HepG2 (cell line): ENCODE results near the gene SESN1. TPM values are rescaled to one million over a fixed set of nuclear protein-coding genes. Genes with fewer than 3 reads are reported as not detected.

ENCODE experiments used
- ATAC-seq: fragments of 200-7000 bp; cut with Tn5 transposase; 3 replicates; pipeline ENCODE4 v1.9.1; 2020; ENCODE audit warnings: mild to moderate bottlenecking, moderate library complexity
- BruUV-seq: library from RNA; stranded (reverse); fragments of 400-500 nt; replicated peaks from 2 replicates; lab custom pipeline; 2021; lab: Mats Ljungman, UMichigan
- CTCF ChIA-PET: fragments of 300-600 bp; formaldehyde crosslinking; extraction: SDS; loops from one replicate; lab custom pipeline; 2021; ENCODE audit warnings: low total read pairs, inconsistent platforms, low intra/inter-chr PET ratio; lab: Yijun Ruan, JAX
- POLR2A ChIA-PET: fragments of 350-600 bp; sonication (Branson Sonifier 250); formaldehyde crosslinking; loops from one replicate; lab custom pipeline; 2020; ENCODE audit warnings: antibody characterized with exemption, inconsistent platforms; lab: Yijun Ruan, JAX
- DNase-seq: peaks from one replicate; pipeline ENCODE4 v3.0.0-alpha.2; 2015; ENCODE audit warnings: low spot score
- FAIRE-seq: peaks from 3 replicates; lab custom pipeline; 2011; peaks lifted over from hg19 to GRCh38; lab: Jason Lieb, UNC
- H2AFZ ChIP-seq: one replicate; pipeline ENCODE4 v1.6.1; 2011; ENCODE audit warnings: low read length, inconsistent platforms
- H3K27ac ChIP-seq: fragments of 300-600 bp; 3 replicates; pipeline ENCODE4 v1.8.0; 2011; ENCODE audit warnings: mixed run types, mild to moderate bottlenecking, mixed read lengths, low read length, inconsistent platforms; ENCODE audit not compliant: insufficient read depth; ENCODE audit errors: extremely low read length
- H3K27me3 ChIP-seq, 2 experiments: fragments of 200-600 bp in 1 of 2; 2 replicates in 1 of 2; 3 replicates in 1 of 2; pipeline versions ENCODE4 v1.6.0 to v1.8.0; 2011; ENCODE audit warnings: low read length in 2 of 2, mild to moderate bottlenecking in 2 of 2, moderate library complexity in 2 of 2, inconsistent platforms in 1 of 2; ENCODE audit not compliant: insufficient read depth in 2 of 2, control insufficient read depth in 1 of 2
- H3K36me3 ChIP-seq, 2 experiments: fragments of 200-600 bp in 1 of 2; replicated peaks in 1 of 2; 2 replicates in 1 of 2; 3 replicates in 1 of 2; pipeline versions ENCODE4 v1.5.1 to v1.8.0; 2011; ENCODE audit warnings: low read length in 2 of 2, inconsistent platforms in 1 of 2; ENCODE audit not compliant: insufficient read depth in 2 of 2, control insufficient read depth in 1 of 2
- H3K4me1 ChIP-seq: 2 replicates; pipeline ENCODE4 v1.5.1; 2012; ENCODE audit warnings: low read length, inconsistent platforms; ENCODE audit not compliant: insufficient read depth
- H3K4me2 ChIP-seq: 2 replicates; pipeline ENCODE4 v1.6.0; 2011; ENCODE audit warnings: low read depth, low read length, inconsistent platforms
- H3K4me3 ChIP-seq, 3 experiments: fragments of 200-600 bp in 1 of 3; sonication (generic), shearing (Covaris generic) in 1 of 3; replicated peaks in 1 of 3; 2 replicates each; pipeline ENCODE4 v1.5.1; 2011 to 2016; ENCODE audit warnings: low read length in 3 of 3, inconsistent platforms in 2 of 3, low read depth in 2 of 3, mild to moderate bottlenecking in 2 of 3, control low read depth in 1 of 3, mixed read lengths in 1 of 3; ENCODE audit not compliant: insufficient read depth in 1 of 3
- H3K79me2 ChIP-seq: one replicate; pipeline ENCODE4 v1.6.1; 2011; ENCODE audit warnings: low read length, inconsistent platforms; ENCODE audit not compliant: insufficient read depth
- H3K9ac ChIP-seq: 2 replicates; pipeline ENCODE4 v1.6.0; 2011; ENCODE audit warnings: mild to moderate bottlenecking, low read depth, low read length, inconsistent platforms; ENCODE audit not compliant: insufficient read depth
- H3K9me3 ChIP-seq: 2 replicates; pipeline ENCODE4 v1.5.1; 2012; ENCODE audit warnings: mild to moderate bottlenecking, low read length
- H4K20me1 ChIP-seq: 2 replicates; pipeline ENCODE4 v1.6.0; 2011; ENCODE audit warnings: inconsistent platforms, mild to moderate bottlenecking, low read length, moderate library complexity; ENCODE audit not compliant: insufficient read depth
- ATF7-NPFF ChIP-seq: sonication (generic); formaldehyde crosslinking; IDR thresholded peaks from 2 replicates; pipeline ENCODE4 v1.8.1; 2023; ENCODE audit warnings: mild to moderate bottlenecking, low read depth, missing genetic modification reagents, moderate library complexity
- BRCA1 ChIP-seq: sonication (generic); formaldehyde crosslinking; IDR thresholded peaks from 2 replicates; pipeline ENCODE4 v1.4.0; 2020; ENCODE audit warnings: missing genetic modification reagents
- FOXM1 ChIP-seq: sonication (generic); formaldehyde crosslinking; IDR thresholded peaks from 2 replicates; pipeline ENCODE4 v1.5.0; 2020; ENCODE audit warnings: missing genetic modification reagents
- HNRNPUL1 ChIP-seq: fragments of 200-400 bp; formaldehyde crosslinking; IDR thresholded peaks from 2 replicates; pipeline ENCODE4 v1.6.1; 2017; ENCODE audit warnings: low read depth, mild to moderate bottlenecking, low read length, moderate library complexity
- KDM2A ChIP-seq: sonication (generic); formaldehyde crosslinking; IDR thresholded peaks from 2 replicates; pipeline ENCODE4 v1.4.0; 2020; ENCODE audit warnings: low read depth, missing genetic modification reagents, borderline replicate concordance
- SNAPC4 ChIP-seq: sonication (generic); formaldehyde crosslinking; IDR thresholded peaks from 2 replicates; pipeline ENCODE4 v1.4.0; 2020; ENCODE audit warnings: mild to moderate bottlenecking, missing genetic modification reagents
- TCF7L2 ChIP-seq: IDR thresholded peaks from 2 replicates; pipeline ENCODE4 v1.6.1; 2011; ENCODE audit warnings: mild to moderate bottlenecking, low read depth, low read length, moderate library complexity
- WIZ ChIP-seq: sonication (generic); formaldehyde crosslinking; IDR thresholded peaks from 2 replicates; pipeline ENCODE4 v1.5.1; 2020; ENCODE audit warnings: mild to moderate bottlenecking, missing genetic modification reagents
- ZNF253 ChIP-seq: sonication (generic); formaldehyde crosslinking; IDR thresholded peaks from 2 replicates; pipeline ENCODE4 v1.8.0; 2022; ENCODE audit warnings: mild to moderate bottlenecking, missing genetic modification reagents, borderline replicate concordance
- ZNF432 ChIP-seq: sonication (generic); formaldehyde crosslinking; IDR thresholded peaks from 2 replicates; pipeline ENCODE4 v1.5.0; 2020; ENCODE audit warnings: missing genetic modification reagents, mild to moderate bottlenecking, borderline replicate concordance
- ZNF567 ChIP-seq: sonication (generic); formaldehyde crosslinking; IDR thresholded peaks from 2 replicates; pipeline ENCODE4 v1.8.1; 2023; ENCODE audit warnings: mild to moderate bottlenecking, missing genetic modification reagents, borderline replicate concordance
- WGBS: methylation state at CpG from one replicate; pipeline ENCODE4 v1.1.6; 2017; ENCODE audit warnings: low lambda C conversion rate; 5-methylcytosine and 5-hydroxymethylcytosine counted together
- in situ Hi-C: cut with HindIII; loops from 2 replicates; pipeline ENCODE4 v1.10.0; 2017; ENCODE audit warnings: low pct_unique_long_range_greater_than_20kb; ENCODE audit not compliant: extremely low pct_ligation_motif_present
- intact Hi-C: fragments of 100-400 bp; cut with micrococcal nuclease; formaldehyde crosslinking; loops from one replicate; pipeline ENCODE4 v1.10.0; 2022; ENCODE audit not compliant: unreplicated experiment
- polyA plus RNA-seq, 8 experiments: library from polyadenylated mRNA; depleted of rRNA in 3 of 8; stranded (reverse) in 7 of 8; unstranded in 1 of 8; fragments of >200 nt; fragmentation: Illumina TruSeq in 4 of 8; extraction: Trizol in 4 of 8; gene quantifications; 2 replicates each; pipeline versions ENCODE4 v1.2.1 to v1.2.3, GENCODE V29; 2011 to 2016; ENCODE audit warnings: low read depth in 4 of 8, missing spikeins in 1 of 8, mixed read lengths in 1 of 8; ENCODE audit not compliant: insufficient read depth in 1 of 8
- total RNA-seq, 5 experiments: library from RNA; depleted of rRNA; stranded (reverse); fragments of >200 nt; fragmentation: Illumina TruSeq; extraction: Trizol; gene quantifications; 2 replicates each; pipeline ENCODE4 v1.2.3, GENCODE V29; 2016; ENCODE audit warnings: low read depth in 1 of 5
- TF ChIP-seq, protein P1 (sequence below), 2 experiments: IDR thresholded peaks; 2 replicates each; pipeline ENCODE4 v1.6.1; 2011 to 2012; ENCODE audit warnings: low read length in 2 of 2, borderline replicate concordance in 1 of 2, low read depth in 1 of 2, mild to moderate bottlenecking in 1 of 2, moderate library complexity in 1 of 2
- TF ChIP-seq, protein P2 (sequence below): sonication (generic); formaldehyde crosslinking; IDR thresholded peaks from 2 replicates; pipeline ENCODE4 v1.4.0; 2020; ENCODE audit warnings: missing genetic modification reagents

SESN1 gene
- total and polyA plus RNA-seq, 2 of the 13 experiments (the other 11 are each of a cell fraction or from before 2014, with no cell fraction given): 24.9 to 44.7 TPM

GRCh38 chr6:109053336-109053735 lies 41.3 kb downstream of the SESN1 start (continued):
- TF ChIP-seq, protein P1, sequence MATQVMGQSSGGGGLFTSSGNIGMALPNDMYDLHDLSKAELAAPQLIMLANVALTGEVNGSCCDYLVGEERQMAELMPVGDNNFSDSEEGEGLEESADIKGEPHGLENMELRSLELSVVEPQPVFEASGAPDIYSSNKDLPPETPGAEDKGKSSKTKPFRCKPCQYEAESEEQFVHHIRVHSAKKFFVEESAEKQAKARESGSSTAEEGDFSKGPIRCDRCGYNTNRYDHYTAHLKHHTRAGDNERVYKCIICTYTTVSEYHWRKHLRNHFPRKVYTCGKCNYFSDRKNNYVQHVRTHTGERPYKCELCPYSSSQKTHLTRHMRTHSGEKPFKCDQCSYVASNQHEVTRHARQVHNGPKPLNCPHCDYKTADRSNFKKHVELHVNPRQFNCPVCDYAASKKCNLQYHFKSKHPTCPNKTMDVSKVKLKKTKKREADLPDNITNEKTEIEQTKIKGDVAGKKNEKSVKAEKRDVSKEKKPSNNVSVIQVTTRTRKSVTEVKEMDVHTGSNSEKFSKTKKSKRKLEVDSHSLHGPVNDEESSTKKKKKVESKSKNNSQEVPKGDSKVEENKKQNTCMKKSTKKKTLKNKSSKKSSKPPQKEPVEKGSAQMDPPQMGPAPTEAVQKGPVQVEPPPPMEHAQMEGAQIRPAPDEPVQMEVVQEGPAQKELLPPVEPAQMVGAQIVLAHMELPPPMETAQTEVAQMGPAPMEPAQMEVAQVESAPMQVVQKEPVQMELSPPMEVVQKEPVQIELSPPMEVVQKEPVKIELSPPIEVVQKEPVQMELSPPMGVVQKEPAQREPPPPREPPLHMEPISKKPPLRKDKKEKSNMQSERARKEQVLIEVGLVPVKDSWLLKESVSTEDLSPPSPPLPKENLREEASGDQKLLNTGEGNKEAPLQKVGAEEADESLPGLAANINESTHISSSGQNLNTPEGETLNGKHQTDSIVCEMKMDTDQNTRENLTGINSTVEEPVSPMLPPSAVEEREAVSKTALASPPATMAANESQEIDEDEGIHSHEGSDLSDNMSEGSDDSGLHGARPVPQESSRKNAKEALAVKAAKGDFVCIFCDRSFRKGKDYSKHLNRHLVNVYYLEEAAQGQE (IDR thresholded peaks at IDR 0.05; ENCODE audit: borderline replicate concordance in 1 of 2, low read depth in 1 of 2, low read length in 2 of 2): no peak
- no peak for TF ChIP-seq KDM2A (CRISPR knock-in tag)
- TF ChIP-seq, protein P2, sequence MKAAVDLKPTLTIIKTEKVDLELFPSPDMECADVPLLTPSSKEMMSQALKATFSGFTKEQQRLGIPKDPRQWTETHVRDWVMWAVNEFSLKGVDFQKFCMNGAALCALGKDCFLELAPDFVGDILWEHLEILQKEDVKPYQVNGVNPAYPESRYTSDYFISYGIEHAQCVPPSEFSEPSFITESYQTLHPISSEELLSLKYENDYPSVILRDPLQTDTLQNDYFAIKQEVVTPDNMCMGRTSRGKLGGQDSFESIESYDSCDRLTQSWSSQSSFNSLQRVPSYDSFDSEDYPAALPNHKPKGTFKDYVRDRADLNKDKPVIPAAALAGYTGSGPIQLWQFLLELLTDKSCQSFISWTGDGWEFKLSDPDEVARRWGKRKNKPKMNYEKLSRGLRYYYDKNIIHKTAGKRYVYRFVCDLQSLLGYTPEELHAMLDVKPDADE (CRISPR knock-in tag): no peak

DNA sequence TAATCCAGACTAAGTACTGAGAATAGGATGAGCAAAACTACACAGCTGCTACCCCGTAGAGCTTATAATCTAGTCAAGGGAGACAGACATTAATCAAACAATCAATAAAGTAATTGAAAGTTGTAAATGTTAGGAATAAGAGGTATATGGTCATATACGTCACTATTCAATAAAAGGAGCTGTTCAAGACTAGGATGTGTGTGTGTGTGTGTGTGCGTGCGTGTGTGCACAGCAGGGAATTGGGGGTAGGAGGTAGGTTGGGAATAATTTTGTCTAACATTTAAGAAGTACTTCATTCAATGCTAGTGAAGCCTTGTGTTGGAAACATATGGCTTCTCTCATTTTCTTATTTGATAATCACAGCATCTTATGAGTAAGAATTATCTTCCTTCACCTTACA lies 41.8 kb downstream of the SESN1 start:
- H3K4me1 ChIP-seq: peaks cover 48% of the 10 kb centered on the region
- no peak for FAIRE-seq
- H3K4me2 ChIP-seq: no peak overlapping the region
- intact Hi-C loops (no loop called here), in situ Hi-C loops (no loop called here)
- H3K27ac ChIP-seq: no peak overlapping the region
- 93% methylated on average over 4 of the region's 4 CpGs for WGBS
- ATAC-seq: no peak
- H2AFZ ChIP-seq: no peak overlapping the region
- no peaks in the 10 kb centered on the region for H3K9me3 ChIP-seq
- ChIA-PET CTCF (no interaction called here), POLR2A (no interaction called here)
- no peaks in the 10 kb centered on the region for H3K36me3 ChIP-seq
- no peak for DNase-seq
- BruUV-seq: no TSS peak
- no peak overlapping the region for H3K4me3 ChIP-seq
- no peak overlapping the region for H3K9ac ChIP-seq
- no peaks in the 10 kb centered on the region for H4K20me1 ChIP-seq
- H3K79me2 ChIP-seq: no peaks in the 10 kb centered on the region
- no peaks in the 10 kb centered on the region for H3K27me3 ChIP-seq
- no peak for TF ChIP-seq FOXM1 (CRISPR knock-in tag)
- no peak for TF ChIP-seq TCF7L2
- no peak for TF ChIP-seq SNAPC4 (CRISPR knock-in tag)
- TF ChIP-seq ZNF432: no peak
- TF ChIP-seq ZNF253 (CRISPR knock-in tag): no peak
- TF ChIP-seq WIZ: no peak
- TF ChIP-seq ATF7-NPFF (CRISPR knock-in tag): no peak
- TF ChIP-seq BRCA1 (CRISPR knock-in tag): no peak
- TF ChIP-seq HNRNPUL1: no peak
- TF ChIP-seq ZNF567 (CRISPR knock-in tag): no peak
